Measurements from ENCODE around the gene CHAF1B. TPM values are rescaled to one million over a fixed set of nuclear protein-coding genes. Genes with fewer than 3 reads are reported as not detected.

Gene CHAF1B
- total and polyA plus RNA-seq, 12 donors: 0.30 to 2.1 (median 1.2) TPM

- H3K27ac ChIP-seq: no peak overlapping the region
- H3K36me3 ChIP-seq (replicated peaks in 1 of 2): no peaks in the 10 kb centered on the region
- TF ChIP-seq, protein P1, sequence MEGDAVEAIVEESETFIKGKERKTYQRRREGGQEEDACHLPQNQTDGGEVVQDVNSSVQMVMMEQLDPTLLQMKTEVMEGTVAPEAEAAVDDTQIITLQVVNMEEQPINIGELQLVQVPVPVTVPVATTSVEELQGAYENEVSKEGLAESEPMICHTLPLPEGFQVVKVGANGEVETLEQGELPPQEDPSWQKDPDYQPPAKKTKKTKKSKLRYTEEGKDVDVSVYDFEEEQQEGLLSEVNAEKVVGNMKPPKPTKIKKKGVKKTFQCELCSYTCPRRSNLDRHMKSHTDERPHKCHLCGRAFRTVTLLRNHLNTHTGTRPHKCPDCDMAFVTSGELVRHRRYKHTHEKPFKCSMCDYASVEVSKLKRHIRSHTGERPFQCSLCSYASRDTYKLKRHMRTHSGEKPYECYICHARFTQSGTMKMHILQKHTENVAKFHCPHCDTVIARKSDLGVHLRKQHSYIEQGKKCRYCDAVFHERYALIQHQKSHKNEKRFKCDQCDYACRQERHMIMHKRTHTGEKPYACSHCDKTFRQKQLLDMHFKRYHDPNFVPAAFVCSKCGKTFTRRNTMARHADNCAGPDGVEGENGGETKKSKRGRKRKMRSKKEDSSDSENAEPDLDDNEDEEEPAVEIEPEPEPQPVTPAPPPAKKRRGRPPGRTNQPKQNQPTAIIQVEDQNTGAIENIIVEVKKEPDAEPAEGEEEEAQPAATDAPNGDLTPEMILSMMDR (IDR thresholded peaks at IDR 0.05): no peak
- TF ChIP-seq POLR2A (IDR thresholded peaks at IDR 0.05): no peak
- intact Hi-C loops (cut with DNase I): loop anchor here (5.0 kb wide), 2 partner anchors 78 to 168 kb away; no protein-coding TSS in a partner anchor
- no peaks in the 10 kb centered on the region for H3K9me3 ChIP-seq (replicated peaks in 1 of 3)
- H3K4me1 ChIP-seq (replicated peaks in 1 of 2): peaks cover 0 to 3% of the 10 kb centered on the region in 2 donors
- DNase-seq: no peak
- 83 to 92% (median 89%) methylated on average over 10 to 12 of the region's 12 CpGs for WGBS, 4 donors
- H3K4me3 ChIP-seq: no peak overlapping the region
- no peaks in the 10 kb centered on the region for H3K27me3 ChIP-seq
Observed at GRCh38 chr21:36423771-36424433, 38.7 kb downstream of the CHAF1B start.

- no peak for TF ChIP-seq POLR2A (IDR thresholded peaks at IDR 0.05)
- TF ChIP-seq, protein P1 (IDR thresholded peaks at IDR 0.05): no peak
- WGBS, 4 donors: 87 to 99% (median 94%) methylated on average over 7 to 8 of the region's 8 CpGs
- Histone ChIP-seq H3K9me3 (replicated peaks in 1 of 3) (no peaks in the 10 kb centered on the region), H3K27me3 (no peaks in the 10 kb centered on the region), H3K4me3 (no peak overlapping the region), H3K27ac (no peak overlapping the region), H3K4me1 (replicated peaks in 1 of 2) (peaks cover 0 to 5% of the 10 kb centered on the region in 2 donors), H3K36me3 (replicated peaks in 1 of 2) (no peaks in the 10 kb centered on the region)
- no peak for DNase-seq
- intact Hi-C loops (cut with DNase I): loop anchor here (5.0 kb wide), 2 partner anchors 78 to 168 kb away; no protein-coding TSS in a partner anchor
Observed at GRCh38 chr21:36424592-36424991, 39.4 kb downstream of the CHAF1B start.

DNA sequence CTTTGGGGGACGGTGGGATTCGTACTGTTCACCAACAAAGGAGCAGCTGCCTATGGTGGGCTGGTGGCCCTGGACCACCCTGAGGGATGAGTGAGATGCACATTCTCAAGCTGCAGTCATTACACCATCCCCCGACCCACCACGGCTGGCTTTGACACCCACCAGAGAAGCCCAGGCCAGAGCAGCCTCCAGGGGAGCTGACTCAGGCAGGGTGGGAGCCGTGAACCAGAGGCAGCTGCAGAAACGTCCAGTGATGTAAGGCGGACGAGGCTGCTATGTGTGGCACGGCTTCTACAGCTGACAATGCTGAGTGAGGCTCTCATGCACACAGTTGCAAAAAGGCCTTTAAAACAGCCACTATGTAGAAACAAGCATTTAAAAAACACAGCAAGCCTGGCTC is 40.1 kb downstream of the CHAF1B start:
- intact Hi-C loops (cut with DNase I): no loop called here
- no peak for DNase-seq
- peaks cover 0 to 9% of the 10 kb centered on the region in 2 donors for H3K4me1 ChIP-seq (replicated peaks in 1 of 2)
- H3K9me3 ChIP-seq (replicated peaks in 1 of 3): no peaks in the 10 kb centered on the region
- 85 to 94% (median 89%) methylated on average over 9 of the region's 9 CpGs for WGBS, 4 donors
- no peak overlapping the region for H3K27ac ChIP-seq
- no peaks in the 10 kb centered on the region for H3K27me3 ChIP-seq
- H3K36me3 ChIP-seq (replicated peaks in 1 of 2): no peaks in the 10 kb centered on the region
- H3K4me3 ChIP-seq: no peak overlapping the region
- TF ChIP-seq POLR2A (IDR thresholded peaks at IDR 0.05): no peak
- TF ChIP-seq, protein P1 (IDR thresholded peaks at IDR 0.05): no peak

- intact Hi-C loops (cut with DNase I): no loop called here
- WGBS, 4 donors: 90 to 97% (median 92%) methylated on average over 4 of the region's 4 CpGs
- TF ChIP-seq, protein P1 (IDR thresholded peaks at IDR 0.05): no peak
- no peak for TF ChIP-seq POLR2A (IDR thresholded peaks at IDR 0.05)
Observed at GRCh38 chr21:36427502-36427901, 42.3 kb downstream of the CHAF1B start.

More at GRCh38 chr21:36427502-36427901, 42.3 kb downstream of the CHAF1B start:
- Histone ChIP-seq H3K27ac (no peak overlapping the region), H3K27me3 (no peaks in the 10 kb centered on the region), H3K9me3 (replicated peaks in 1 of 3) (no peaks in the 10 kb centered on the region), H3K4me3 (no peak overlapping the region), H3K4me1 (replicated peaks in 1 of 2) (peaks cover 0 to 18% of the 10 kb centered on the region in 2 donors), H3K36me3 (replicated peaks in 1 of 2) (no peaks in the 10 kb centered on the region)
- DNase-seq: no peak

All from adrenal gland (tissue), 12 donors.